Activated T-cell treated with anti-CD3 and anti-CD28 coated beads for 1 hour (primary cell): ENCODE data around the gene ZFC3H1.

ENCODE experiments used
- DNase-seq: peaks from one replicate; pipeline ENCODE4 v3.0.0-alpha.2; 2020; ENCODE audit warnings: low read depth

The ZFC3H1 gene

DNA sequence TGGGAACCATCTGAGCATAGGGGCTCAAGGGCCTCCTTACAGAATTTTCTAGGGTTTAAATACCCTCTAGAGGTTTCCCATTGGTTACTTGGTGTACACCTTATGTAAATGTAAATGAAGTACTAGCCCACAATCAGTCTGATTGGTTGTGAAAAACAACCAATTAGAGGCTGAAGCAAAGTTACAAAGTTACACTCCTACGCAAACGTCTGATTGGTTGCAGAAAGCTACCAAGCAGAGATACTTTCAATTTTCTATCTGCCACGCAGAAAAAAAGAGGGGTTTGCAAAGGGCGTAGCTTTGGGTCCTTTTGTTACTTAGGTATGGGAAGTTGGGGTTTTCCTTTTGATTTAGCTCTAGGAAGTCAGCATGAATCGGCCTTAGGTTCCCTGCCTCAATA, 20.4 kb upstream of the ZFC3H1 start:
- no peak for DNase-seq

DNA sequence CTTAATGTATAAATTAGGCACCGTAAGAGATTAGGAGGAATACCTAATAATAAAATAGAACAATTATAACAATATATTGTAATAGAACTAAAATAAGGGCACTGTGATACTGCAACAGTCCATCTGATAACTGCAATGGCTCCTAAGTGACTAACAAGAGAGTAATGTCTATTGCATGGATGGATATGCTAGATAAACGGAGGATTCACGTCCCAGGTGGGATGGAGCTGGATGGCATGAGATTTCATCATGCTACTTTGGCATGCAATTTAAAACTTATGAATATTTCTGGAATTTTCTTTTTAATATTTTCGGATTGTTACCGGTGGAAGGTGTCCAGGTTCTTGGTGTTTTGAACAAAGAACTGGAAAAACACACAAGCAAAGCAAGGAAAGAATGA, 20.0 kb upstream of the ZFC3H1 start:
- no peak for DNase-seq

DNA sequence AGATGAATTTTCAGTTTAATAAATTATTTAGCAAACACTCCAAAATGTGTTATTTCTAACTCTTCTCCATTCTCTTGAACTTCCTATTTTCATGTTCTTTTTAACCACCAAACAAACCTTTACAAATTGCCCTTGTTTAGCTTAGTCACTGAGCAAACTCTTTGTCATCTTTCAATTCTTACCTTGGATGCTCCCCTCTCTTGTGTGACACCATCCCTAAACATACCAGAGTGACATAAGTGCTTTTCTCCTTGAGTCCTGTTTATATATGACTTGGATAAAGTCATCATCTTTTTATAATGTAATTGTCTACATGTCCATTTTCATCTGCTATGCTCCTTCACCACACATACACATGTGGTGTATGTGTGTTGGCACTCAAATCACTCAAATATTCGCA, 18.8 kb upstream of the ZFC3H1 start:
- no peak for DNase-seq

DNA sequence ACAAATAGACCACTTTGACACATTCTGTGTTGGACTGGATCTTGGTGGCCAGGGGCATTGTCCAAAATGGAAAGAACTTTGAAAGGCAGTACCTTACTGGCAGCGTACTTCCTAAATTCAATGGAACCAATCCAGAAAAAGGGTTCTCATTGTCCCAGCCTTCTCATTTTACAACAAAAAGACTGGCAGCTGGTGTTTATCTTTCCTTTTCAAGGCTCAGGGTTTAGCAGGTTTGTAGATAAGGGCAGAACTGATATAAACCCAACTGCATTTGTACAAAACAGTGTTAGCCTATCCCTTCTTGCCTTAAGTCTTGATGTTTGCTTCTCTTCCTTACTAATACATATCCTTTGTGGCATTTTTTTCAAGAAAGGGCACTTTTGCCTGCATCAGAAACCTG, 8.2 kb upstream of the ZFC3H1 start:
- DNase-seq = no peak

DNA sequence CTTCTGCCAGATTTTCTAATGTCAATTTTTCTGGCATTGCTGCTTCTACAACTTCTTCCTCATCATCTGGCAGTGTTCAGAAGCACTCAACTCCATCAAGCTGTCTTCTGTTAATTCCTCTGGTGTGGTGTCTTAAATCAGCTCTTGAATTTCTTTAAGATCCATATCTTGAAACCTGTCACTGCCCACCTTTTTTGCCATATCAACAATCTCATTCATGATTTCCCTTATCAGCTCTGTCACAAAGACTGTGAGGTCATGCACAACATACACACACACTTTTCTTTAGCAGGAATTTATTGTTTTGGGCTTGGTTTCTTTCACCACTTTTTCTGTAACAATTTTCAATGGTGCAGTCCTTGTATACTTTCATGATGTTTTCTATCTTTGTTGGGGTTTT, 7.7 kb upstream of the ZFC3H1 start:
- no peak for DNase-seq

DNA sequence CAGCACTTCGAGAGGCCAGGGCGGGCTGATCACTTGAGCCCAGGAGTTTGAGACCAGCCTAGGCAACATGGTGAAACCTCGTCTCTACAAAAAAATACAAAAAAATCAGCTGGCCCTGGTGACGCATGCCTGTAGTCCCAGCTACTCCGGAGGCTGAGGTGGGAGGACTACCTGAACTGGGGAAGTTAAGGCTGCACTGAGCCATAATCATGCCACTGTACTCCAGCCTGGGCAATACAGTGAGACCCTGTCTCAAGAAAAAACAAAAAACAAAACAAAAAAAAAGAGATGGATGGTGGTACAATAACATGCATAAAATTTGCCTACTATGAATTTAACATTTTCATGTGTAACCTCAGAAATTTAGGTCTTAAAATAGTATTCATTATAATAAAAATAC, 2.6 kb upstream of the ZFC3H1 start:
- DNase-seq = no peak

DNA sequence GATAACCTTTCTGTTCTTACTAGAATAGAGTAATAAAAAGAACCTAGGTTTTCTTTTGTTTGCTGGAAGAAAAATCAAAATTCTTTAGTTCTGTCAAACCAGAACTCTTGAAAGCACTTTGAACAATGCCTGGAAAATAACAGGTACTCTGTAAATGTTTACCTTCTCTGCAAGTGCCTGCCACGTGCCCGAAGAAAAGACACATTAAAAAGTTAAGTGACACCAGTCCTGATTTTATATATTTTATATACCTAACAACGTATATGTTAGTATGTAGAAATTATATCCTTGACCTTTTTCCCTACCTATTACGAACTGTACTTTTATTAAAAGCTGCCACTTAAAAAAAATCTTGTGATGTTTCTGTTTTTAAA, 1.4 kb upstream of the ZFC3H1 start:
- DNase-seq = no peak

DNA sequence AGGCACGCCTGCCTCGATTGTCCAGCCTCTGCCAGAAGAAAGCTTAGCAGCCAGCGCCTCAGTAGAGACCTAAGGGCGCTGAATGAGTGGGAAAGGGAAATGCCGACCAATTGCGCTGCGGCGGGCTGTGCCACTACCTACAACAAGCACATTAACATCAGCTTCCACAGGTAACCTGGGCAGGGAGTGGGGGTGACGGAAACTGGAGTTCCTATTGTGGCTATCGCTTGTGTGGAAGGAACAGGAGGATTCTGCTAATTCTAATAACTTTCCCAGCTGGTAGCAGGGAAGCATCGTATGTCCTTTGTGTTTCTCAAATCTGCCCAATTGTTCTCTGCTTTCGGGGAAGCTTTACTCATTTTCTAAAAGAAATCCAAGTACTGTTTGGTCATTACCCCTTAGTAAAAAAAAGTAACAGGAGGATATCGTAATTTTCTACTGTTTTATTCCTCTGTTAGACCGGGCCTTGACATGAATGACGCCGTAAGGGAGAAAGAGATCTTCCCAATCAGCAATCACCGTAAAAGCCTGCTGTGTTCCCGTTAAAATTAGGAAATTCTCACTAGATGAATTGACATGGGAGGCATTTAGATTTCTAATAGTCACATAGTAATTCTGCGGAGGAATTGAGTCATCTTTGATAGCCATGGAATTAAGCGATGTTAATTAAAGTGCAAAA, 902 bp upstream of the ZFC3H1 start:
- DNase-seq = no peak

DNA sequence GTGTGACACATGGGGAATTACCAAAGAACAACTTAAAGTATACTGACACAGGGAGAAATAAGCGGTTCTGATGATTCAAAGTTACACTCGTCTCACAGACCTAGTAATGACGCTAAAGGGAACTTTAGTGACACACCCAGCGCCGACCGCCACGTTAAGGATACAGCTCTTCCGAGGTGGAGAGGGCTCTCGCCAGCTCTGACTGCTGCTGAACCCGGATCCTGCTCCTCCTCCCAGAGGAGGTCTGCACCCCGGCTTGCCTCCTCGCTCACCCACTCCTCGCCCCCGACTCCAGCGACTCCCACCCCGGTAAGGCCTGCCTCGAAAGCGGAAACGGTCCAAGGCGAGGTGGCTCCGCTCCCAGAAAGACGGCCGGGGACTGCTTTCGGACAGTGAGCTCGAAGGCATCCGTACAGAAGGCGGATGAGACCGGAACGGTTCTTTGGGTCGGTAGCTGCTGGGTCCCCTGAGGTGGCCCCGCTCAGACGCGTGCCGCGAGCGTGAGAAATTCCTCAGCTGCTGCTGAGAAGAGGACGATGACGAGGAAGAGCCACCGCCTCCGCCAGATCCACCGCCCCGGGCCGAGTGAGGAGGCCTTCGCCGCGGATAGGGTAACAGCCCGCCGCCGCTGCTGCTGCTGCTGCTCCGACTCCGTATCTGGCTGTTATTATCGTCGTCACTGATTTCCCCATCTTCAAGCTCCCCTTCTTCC, 643 bp downstream of the ZFC3H1 start:
- peak; percentile 63 for DNase-seq

DNA sequence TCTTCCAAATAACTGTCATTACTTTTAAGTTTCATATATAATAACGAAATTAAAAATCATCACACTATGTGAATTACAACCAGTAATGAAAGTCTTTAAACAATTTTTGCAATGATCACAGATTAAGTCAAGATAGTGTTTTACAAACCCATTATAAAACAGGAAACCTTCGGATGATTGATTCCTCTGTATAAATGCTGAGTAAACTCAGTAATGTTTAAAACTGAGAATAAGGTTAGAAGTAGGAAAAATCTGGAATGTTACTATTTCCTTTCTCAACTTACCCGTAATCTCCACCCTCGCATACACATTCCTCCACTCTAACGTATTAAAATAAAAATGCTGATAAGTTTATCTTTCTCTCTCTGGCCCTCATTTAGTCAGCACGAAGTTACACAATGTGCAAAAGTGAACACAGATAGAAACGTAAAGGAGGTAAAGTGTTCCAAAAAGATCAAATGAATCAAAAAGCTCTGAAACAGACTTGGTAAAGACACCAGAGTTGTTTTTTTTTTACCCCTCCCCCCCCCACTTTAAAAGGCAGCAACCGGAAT, 1.6 kb downstream of the ZFC3H1 start:
- DNase-seq = no peak

DNA sequence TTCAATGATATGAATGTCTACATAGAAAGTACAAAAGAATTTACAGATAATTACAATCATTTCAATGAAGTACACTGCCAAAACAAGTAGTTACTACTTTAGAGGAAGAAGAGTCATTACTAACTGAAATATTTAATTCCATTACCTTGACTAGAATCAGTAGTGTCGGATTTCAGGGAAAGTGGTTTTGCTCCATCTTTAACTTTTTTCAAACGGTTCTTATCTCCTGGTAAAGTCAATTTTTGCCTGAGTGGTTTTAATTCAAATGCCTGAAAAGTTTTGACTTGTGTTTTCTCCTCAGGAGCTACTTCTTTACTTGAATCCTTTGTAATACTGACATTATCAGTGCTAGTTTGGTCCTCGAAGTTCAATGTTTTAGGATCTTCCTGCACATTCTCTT, 6.9 kb downstream of the ZFC3H1 start:
- no peak for DNase-seq

DNA sequence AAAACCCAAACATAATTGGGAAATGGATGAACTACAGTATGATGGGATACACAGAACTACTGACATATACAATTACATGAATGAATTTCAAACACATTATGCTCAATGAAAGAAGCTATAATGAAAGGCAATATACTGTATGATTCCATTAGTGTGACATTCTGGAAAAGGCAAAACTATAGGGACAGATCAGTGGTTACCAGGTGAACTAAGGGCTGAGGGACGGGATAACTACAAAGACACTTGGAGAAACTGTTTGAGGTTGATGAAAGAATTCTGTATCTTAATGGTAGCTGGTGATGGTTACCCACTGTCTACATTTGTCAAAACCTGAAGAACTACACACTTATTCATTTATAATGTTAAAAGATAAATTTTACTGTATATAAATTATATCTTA, 7.7 kb downstream of the ZFC3H1 start:
- DNase-seq = no peak

DNA sequence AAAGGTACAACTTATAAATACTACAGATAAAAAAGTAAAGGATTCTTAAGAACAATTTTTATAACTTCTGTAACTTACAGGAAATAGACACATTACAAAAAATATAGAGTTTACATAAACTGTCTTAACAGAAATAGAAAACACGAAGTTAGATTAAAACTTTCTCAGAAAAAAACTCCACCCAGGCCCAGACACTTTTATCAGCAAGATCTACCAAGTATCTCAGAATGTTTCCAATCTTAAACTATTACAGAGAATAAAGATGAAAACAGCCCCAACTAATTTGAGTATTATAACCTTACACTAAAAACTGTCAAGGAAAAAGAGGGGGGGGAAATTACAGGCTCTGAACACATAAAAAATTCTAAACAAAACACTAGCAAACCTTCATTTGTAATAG, 8.2 kb downstream of the ZFC3H1 start:
- no peak for DNase-seq

DNA sequence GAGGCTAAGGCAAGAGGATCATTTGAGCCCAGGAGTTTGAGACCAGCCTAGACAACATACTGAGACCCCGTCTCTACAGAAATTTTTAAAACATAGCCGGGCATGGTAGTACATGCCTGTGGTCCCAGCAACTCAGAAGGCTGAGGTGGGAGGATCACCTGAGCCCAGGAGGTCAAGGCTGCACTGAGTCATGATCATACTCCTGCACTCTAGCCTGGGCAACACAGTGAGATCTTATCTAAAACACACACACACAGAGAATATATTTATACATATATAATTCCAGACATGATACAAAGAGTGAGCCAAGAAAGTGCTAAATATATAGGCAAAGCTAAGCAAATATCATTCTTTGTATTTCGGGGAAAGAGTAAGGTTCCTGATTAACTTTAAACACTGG, 9.4 kb downstream of the ZFC3H1 start:
- no peak for DNase-seq

DNA sequence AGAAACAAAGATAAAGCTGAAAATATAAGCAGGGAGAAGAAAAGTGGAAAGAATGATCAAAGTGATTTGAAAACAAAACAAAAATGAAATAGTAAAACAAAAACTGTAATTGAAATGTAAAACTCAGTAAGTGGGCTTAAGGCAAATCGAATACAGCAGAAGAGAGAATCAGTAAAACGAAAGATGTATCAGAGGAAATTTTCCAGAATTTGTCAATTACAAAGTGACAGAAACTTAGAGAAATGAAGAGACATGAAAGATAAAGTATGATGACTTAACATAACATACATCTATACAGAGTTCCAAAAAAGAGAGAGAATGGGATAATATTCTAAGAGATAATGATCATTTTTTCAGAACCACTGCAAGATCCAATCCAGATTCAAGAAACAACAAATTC, 10.5 kb downstream of the ZFC3H1 start:
- no peak for DNase-seq

DNA sequence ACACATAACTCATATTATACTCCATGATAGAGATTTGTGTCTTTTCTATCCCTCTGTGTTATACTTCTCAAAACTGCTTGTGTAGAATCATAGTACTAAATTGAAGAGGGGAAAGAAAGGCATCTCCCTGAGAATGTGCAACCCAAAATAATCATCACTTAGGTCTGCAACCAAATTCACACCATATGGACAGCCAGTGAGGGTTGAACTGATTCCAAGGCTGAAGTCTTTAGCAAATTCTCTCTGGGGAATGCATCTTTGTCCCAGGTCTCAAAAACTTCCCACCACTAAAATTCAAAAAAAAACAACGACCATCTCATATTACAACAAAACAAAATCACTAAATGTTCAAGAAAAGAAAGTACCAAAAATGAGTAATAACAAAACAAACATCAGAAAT, 11.0 kb downstream of the ZFC3H1 start:
- DNase-seq = no peak

DNA sequence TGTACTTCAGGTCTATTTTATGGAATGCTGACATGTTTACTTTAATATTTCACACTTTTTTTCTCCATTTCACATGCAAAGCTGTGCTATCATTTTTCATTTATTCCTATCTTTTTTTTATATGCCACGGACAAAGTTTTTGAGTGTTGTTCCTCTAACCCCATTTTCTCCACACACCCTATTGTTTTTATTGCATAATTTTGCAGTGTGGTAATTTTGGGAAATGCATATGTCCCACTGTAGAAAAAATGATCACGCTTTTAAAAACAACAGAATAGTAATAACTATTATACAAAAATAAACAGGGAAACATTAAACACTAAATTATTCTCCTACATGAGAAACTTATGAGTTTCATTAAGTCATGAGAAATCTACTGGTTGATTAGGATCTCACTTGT, 14.2 kb downstream of the ZFC3H1 start:
- DNase-seq = no peak

DNA sequence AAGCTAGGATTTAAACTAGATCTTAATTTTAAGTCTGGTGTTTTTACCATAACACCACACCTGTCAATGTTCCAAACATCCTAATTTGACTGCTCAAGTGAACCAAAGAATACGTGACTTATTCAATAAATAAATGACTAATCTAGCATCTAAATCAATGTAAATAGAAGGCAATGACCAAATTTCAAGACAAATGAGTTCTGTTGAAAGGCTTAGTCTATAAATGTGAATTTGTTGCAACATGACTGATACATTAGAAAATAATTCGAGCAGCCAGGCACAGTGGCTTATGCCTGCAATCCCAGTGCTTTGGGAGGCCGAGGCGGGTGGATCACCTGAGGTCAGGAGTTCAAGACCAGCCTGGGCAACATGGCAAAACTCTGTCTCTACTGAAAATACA, 15.1 kb downstream of the ZFC3H1 start:
- no peak for DNase-seq

DNA sequence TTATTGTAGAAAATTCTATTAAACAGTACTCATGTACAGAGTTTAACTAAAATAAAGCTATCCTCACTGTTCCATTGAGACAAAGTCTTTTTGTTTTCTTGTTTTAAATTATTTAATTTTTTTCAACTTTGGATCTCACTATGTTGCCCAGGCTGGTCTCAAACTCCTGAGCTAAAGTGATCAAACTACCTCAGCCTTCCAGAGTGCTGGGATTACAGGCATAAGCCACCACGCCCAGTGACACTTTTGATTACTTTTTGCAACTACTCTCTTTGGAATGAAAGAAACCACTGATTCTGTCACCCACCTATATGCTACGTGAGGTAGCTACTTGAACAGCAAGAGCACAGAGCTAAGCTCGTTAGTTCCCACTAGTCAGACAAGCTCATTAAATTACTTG, 17.1 kb downstream of the ZFC3H1 start:
- DNase-seq = no peak

DNA sequence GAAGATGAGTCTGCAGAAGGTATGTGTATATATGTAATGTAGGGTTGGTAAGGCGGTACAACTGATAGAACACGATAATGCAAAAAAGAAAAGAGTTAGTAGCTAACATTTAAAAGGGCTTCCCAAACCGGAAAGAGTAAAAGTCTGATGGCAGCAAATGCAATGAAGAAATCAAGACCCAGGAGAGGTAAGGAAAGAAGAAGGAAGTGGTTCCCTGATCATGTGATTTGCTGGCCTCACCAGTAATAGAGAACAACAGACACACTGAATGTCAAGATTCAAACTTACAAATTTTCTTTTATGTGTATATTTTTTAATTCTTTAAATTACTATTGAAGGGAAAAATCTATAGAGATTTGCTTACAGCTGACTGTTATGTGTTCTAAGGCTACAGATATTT, 18.4 kb downstream of the ZFC3H1 start:
- no peak for DNase-seq

DNA sequence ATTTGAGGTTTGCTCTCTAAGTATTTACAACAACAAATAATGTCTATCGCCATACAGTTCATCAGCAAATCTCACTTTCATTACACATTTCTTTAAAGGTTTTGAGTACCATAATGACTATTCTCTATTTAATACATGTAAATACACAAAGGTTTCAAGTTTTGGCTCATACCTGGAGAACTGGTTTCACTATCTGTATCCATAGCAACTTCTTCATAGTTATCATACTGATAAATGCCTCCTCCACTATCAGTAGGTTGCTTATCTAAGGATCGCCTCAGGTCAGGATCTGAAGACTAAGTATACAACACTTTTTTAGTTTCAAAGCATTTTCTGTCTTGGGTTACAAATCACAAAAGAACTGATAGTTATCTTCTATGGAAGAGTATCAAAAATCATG, 21.4 kb downstream of the ZFC3H1 start:
- no peak for DNase-seq

DNA sequence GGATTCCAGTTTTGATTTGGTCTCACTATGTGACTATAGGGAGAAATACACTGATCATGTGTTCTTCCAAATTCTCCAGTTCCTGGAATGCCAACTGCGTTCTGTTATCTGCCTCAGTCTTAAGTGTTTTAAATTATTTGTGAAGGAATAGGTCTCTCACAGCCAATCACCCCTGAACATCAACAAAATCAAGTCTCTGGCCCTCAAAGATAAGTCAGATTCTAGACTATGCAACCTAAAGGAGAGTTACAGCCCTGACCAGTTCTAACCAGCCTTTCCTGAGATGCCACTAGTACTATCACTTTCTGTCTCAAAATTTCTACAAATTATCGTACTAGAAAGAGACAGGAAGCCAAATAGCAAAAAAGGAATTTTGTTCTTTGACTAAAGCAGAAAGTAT, 22.3 kb downstream of the ZFC3H1 start:
- no peak for DNase-seq

DNA sequence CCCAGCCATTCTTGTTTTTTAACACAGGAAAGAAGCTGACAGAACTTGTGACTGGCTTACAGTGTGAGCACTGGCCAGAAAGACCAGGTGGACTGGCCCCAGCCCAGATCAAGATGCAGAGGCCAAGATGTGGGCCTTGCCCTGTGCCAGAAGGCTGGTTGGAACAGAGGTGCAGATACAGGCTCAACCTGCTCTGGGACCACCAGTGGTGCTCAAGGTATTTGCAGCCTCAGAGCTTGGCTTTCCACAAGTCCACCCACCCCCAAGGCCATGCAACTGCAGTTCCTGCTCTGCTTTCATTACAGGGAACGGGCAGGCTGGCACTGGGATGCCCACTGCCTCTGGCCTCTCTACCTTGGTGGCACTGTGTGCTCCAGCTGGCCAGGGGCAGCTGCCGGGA, 23.3 kb downstream of the ZFC3H1 start:
- no peak for DNase-seq

DNA sequence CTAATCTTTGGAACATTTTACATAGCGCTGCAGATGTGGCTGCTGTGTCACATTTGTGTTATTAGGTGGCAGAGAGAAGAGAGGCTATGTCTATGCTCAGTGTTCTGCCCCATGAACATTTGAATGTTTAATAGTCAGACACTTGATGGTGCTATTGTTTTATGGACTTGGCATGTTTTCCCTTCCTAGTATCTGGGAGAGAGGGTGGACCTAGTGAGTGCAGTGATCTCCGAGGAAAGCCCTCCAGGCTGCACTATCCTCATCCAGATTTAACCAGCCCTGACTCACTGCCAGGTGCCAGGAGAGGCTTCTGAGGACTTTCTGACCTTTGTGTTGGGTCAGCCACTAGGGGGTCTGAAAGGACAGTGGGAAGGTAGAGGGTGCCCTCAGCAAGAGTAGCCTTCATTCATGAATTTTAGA, 24.3 kb downstream of the ZFC3H1 start:
- DNase-seq = no peak
